GM12878 (cell line): Measurements from ENCODE around the gene SLC3A2. TPM values are rescaled to one million over a fixed set of nuclear protein-coding genes. Genes with fewer than 3 reads are reported as not detected.

Experiments used
- BACH1 ChIP-seq: fragments of 450-650 bp; IDR thresholded peaks from 2 replicates; pipeline ENCODE4 v1.6.1; 2017; ENCODE audit warnings: mild to moderate bottlenecking, borderline replicate concordance
- BMI1 ChIP-seq: fragments of 450-650 bp; IDR thresholded peaks from 2 replicates; pipeline ENCODE4 v1.6.1; 2016; ENCODE audit warnings: mild to moderate bottlenecking, moderate library complexity, borderline replicate concordance
- CBFB ChIP-seq: IDR thresholded peaks from 2 replicates; pipeline ENCODE4 v1.6.1; 2016; ENCODE audit warnings: antibody characterized with exemption, low read depth
- CEBPB ChIP-seq, 2 experiments: fragments of 150-350 bp in 1 of 2; IDR thresholded peaks; 2 replicates each; pipeline ENCODE4 v1.6.1; 2012 to 2014; ENCODE audit warnings: low read depth in 2 of 2, low read length in 2 of 2, borderline replicate concordance in 1 of 2, inconsistent platforms in 1 of 2
- CHD2 ChIP-seq: IDR thresholded peaks from 2 replicates; pipeline ENCODE4 v1.6.1; 2011; ENCODE audit warnings: low read depth, low read length, improper control_type of control experiment, borderline replicate concordance
- EED ChIP-seq: sonication (generic); IDR thresholded peaks from 2 replicates; pipeline ENCODE4 v1.6.1; 2016; ENCODE audit warnings: antibody characterized with exemption, low read depth
- HDGF ChIP-seq: fragments of 450-650 bp; IDR thresholded peaks from 2 replicates; pipeline ENCODE4 v1.6.1; 2016; ENCODE audit warnings: antibody characterized with exemption
- MYB ChIP-seq: fragments of 150-350 bp; IDR thresholded peaks from 2 replicates; pipeline ENCODE4 v1.6.1; 2014; ENCODE audit warnings: mild to moderate bottlenecking, low read depth, low read length, borderline replicate concordance
- MYC ChIP-seq: IDR thresholded peaks from 2 replicates; pipeline ENCODE4 v1.6.1; 2011; ENCODE audit warnings: mild to moderate bottlenecking, low read length, moderate library complexity, inconsistent platforms; ENCODE audit not compliant: insufficient read depth, insufficient replicate concordance, insufficient read length, severe bottlenecking
- NFYB ChIP-seq: IDR thresholded peaks from 2 replicates; pipeline ENCODE4 v1.6.1; 2011; ENCODE audit warnings: low read depth, mild to moderate bottlenecking, low read length, improper control_type of control experiment, moderate library complexity; ENCODE audit not compliant: insufficient read depth
- NKRF ChIP-seq: fragments of 450-650 bp; conservative IDR thresholded peaks from 2 replicates; pipeline ENCODE4 v1.6.1; 2017; ENCODE audit warnings: mild to moderate bottlenecking, moderate library complexity
- RELB ChIP-seq: fragments of 450-650 bp; IDR thresholded peaks from 2 replicates; pipeline ENCODE4 v1.6.1; 2017; ENCODE audit warnings: low read depth, mild to moderate bottlenecking, moderate library complexity
- REST ChIP-seq: IDR thresholded peaks from 2 replicates; pipeline ENCODE4 v1.6.1; 2012; ENCODE audit warnings: mild to moderate bottlenecking, low read depth, low read length
- SMAD1 ChIP-seq: fragments of 450-650 bp; IDR thresholded peaks from 2 replicates; pipeline ENCODE4 v1.6.1; 2018; ENCODE audit warnings: mild to moderate bottlenecking, low read depth; ENCODE audit not compliant: partially characterized antibody
- SP1 ChIP-seq: IDR thresholded peaks from one replicate; pipeline ENCODE4 v1.6.1; 2011; ENCODE audit warnings: low read depth, low read length
- SREBF1 ChIP-seq: IDR thresholded peaks from 2 replicates; pipeline ENCODE4 v1.6.1; 2012; ENCODE audit warnings: mild to moderate bottlenecking, low read length
- TAF1 ChIP-seq: IDR thresholded peaks from 2 replicates; pipeline ENCODE4 v1.6.1; 2011; ENCODE audit warnings: mild to moderate bottlenecking, low read depth, low read length, borderline replicate concordance
- TCF12 ChIP-seq: IDR thresholded peaks from 2 replicates; pipeline ENCODE4 v1.6.1; 2011; ENCODE audit warnings: low read depth, mild to moderate bottlenecking, low read length
- USF1 ChIP-seq: IDR thresholded peaks from 2 replicates; pipeline ENCODE4 v1.6.1; 2011; ENCODE audit warnings: borderline replicate concordance, low read depth, mild to moderate bottlenecking, moderate library complexity, mixed read lengths, low read length; ENCODE audit not compliant: insufficient read depth; ENCODE audit errors: extremely low read length
- polyA plus RNA-seq, 11 experiments: library from polyadenylated mRNA; depleted of rRNA in 4 of 11; unstranded in 6 of 11; stranded (reverse) in 5 of 11; fragments of >200 nt; fragmentation: Nextera tagmentation in 4 of 11; fragmentation: Illumina TruSeq in 1 of 11; extraction: Ambion mirVana in 4 of 11; extraction: Trizol in 1 of 11; gene quantifications; 1 replicate in 1 of 11; 2 replicates in 10 of 11; pipeline versions ENCODE4 v1.2.1 to v1.2.3, GENCODE V29; 2011 to 2016; ENCODE audit warnings: inconsistent platforms in 2 of 11, missing spikeins in 2 of 11, low read depth in 1 of 11
- total RNA-seq, 4 experiments: library from RNA; depleted of rRNA in 3 of 4; stranded (reverse); fragments of >200 nt in 3 of 4; fragmentation: Illumina TruSeq in 1 of 4; extraction: Trizol in 1 of 4; gene quantifications; 2 replicates each; pipeline versions ENCODE4 v1.2.1 to v1.2.3, GENCODE V29; 2013 to 2021

The SLC3A2 gene
- total and polyA plus RNA-seq, 10 of the 15 experiments (the other 5 are each of a cell fraction or from before 2014, with no cell fraction given) = 6.9 to 158 (median 106) TPM

GRCh38 chr11:62831520-62832335 lies 49.0 kb upstream of the SLC3A2 start, which contains the start of gene STX5 (continued):
- peak; percentile 14; the same call in 1 of the 2 replicates for TF ChIP-seq NKRF
- peak; percentile 95 for TF ChIP-seq NFYB
- TF ChIP-seq MYB = no peak
- peak; percentile 98 for TF ChIP-seq HDGF
- TF ChIP-seq CEBPB (IDR thresholded peaks at IDR 0.05; ENCODE audit: borderline replicate concordance in 1 of 2, low read depth in 2 of 2, low read length in 2 of 2) = no peak
- peak; percentile 65 for TF ChIP-seq BACH1
- TF ChIP-seq SP1 = peak; percentile 94
- TF ChIP-seq BMI1 = no peak
- TF ChIP-seq MYC = peak; percentile 33
- peak; percentile 71 for TF ChIP-seq CBFB
- peak; percentile 97 for TF ChIP-seq TAF1
- peak; percentile 50 for TF ChIP-seq SMAD1
- no peak for TF ChIP-seq EED
- peak; percentile 14; the same call in 1 of the 2 replicates for TF ChIP-seq TCF12
- peak; percentile 94 for TF ChIP-seq CHD2
- TF ChIP-seq SREBF1 = 0 out of 2 replicates have a peak, but pooled peaks have one; percentile 16
- no peak for TF ChIP-seq REST
- peak; percentile 96 for TF ChIP-seq RELB
- TF ChIP-seq USF1 = peak; percentile 52
